SK-N-SH (cell line): ENCODE data around the gene SEC24D. TPM values are rescaled to one million over a fixed set of nuclear protein-coding genes. Genes with fewer than 3 reads are reported as not detected.

Source experiments
- CTCF ChIA-PET: fragments of 300-600, 350-600 bp; formaldehyde crosslinking; extraction: SDS; loops from one replicate; lab custom pipeline; 2021; lab: Yijun Ruan, JAX
- POLR2A ChIA-PET: fragments of 350-600 bp; sonication (Branson Sonifier 250); formaldehyde crosslinking; extraction: SDS; loops from one replicate; lab custom pipeline; 2020; ENCODE audit warnings: antibody characterized with exemption, inconsistent platforms; lab: Yijun Ruan, JAX
- DNase-seq: peaks from one replicate; pipeline ENCODE4 v3.0.0; 2012
- H2AFZ ChIP-seq: fragments of 200-600 bp; sonication (generic); 2 replicates; pipeline ENCODE4 v1.8.1; 2016; ENCODE audit warnings: antibody characterized with exemption, mild to moderate bottlenecking, low read depth
- H3F3A ChIP-seq: fragments of 200-600 bp; sonication (generic); replicated peaks from 2 replicates; pipeline ENCODE3; 2016; ENCODE audit warnings: antibody characterized with exemption, mild to moderate bottlenecking; ENCODE audit not compliant: insufficient read depth
- H3K27ac ChIP-seq, 2 experiments: fragments of 200-500 bp in 1 of 2; fragments of 200-600 bp in 1 of 2; sonication (Bioruptor generic) in 1 of 2; sonication (generic), shearing (Covaris generic) in 1 of 2; 2 replicates each; pipeline versions ENCODE4 v1.5.1 to v1.6.1; 2014 to 2016; ENCODE audit warnings: low read depth in 2 of 2, inconsistent platforms in 1 of 2, low read length in 1 of 2, mild to moderate bottlenecking in 1 of 2, mixed read lengths in 1 of 2
- H3K27me3 ChIP-seq: fragments of 200-600 bp; sonication (generic), shearing (Covaris generic); 2 replicates; pipeline ENCODE4 v1.6.1; 2016; ENCODE audit warnings: mixed run types; ENCODE audit not compliant: insufficient read depth
- H3K36me3 ChIP-seq, 2 experiments: fragments of 200-500 bp in 1 of 2; fragments of 200-600 bp in 1 of 2; sonication (Bioruptor generic) in 1 of 2; sonication (generic) in 1 of 2; replicated peaks in 1 of 2; 2 replicates each; pipeline versions ENCODE3 to v1.5.1; 2014 to 2016; ENCODE audit warnings: low read length in 1 of 2, mild to moderate bottlenecking in 1 of 2; ENCODE audit not compliant: insufficient read depth in 2 of 2, control insufficient read depth in 1 of 2
- H3K4me1 ChIP-seq, 2 experiments: fragments of 200-500 bp in 1 of 2; fragments of 200-600 bp in 1 of 2; sonication (Bioruptor generic) in 1 of 2; sonication (generic), shearing (Covaris generic) in 1 of 2; 2 replicates each; pipeline versions ENCODE4 v1.5.1 to v1.6.1; 2014 to 2016; ENCODE audit warnings: low read depth in 1 of 2, low read length in 1 of 2, mixed run types in 1 of 2; ENCODE audit not compliant: insufficient read depth in 2 of 2, control insufficient read depth in 1 of 2
- H3K4me2 ChIP-seq: fragments of 200-600 bp; sonication (generic), shearing (Covaris generic); 2 replicates; pipeline ENCODE4 v1.6.1; 2017; ENCODE audit warnings: mixed run types
- H3K4me3 ChIP-seq, 2 experiments: fragments of 200-500 bp in 1 of 2; fragments of 200-600 bp in 1 of 2; sonication (Bioruptor generic) in 1 of 2; sonication (generic), shearing (Covaris generic) in 1 of 2; 2 replicates each; pipeline versions ENCODE4 v1.5.1 to v1.8.1; 2014 to 2016; ENCODE audit warnings: low read depth in 2 of 2, inconsistent platforms in 1 of 2, low read length in 1 of 2, mild to moderate bottlenecking in 1 of 2, mixed read lengths in 1 of 2, moderate library complexity in 1 of 2
- H3K79me2 ChIP-seq: fragments of 200-600 bp; sonication (generic); 2 replicates; pipeline ENCODE4 v1.8.1; 2017; ENCODE audit warnings: mild to moderate bottlenecking; ENCODE audit not compliant: insufficient read depth
- H3K9ac ChIP-seq: fragments of 200-600 bp; sonication (generic); 2 replicates; pipeline ENCODE4 v1.6.1; 2017; ENCODE audit warnings: mixed run types
- H3K9me2 ChIP-seq: fragments of 200-600 bp; sonication (generic); 2 replicates; pipeline ENCODE4 v1.6.1; 2017; ENCODE audit warnings: mixed run types
- H3K9me3 ChIP-seq: fragments of 200-600 bp; sonication (generic); 2 replicates; pipeline ENCODE4 v1.6.1; 2017; ENCODE audit warnings: mixed run types, mild to moderate bottlenecking, moderate library complexity
- H4K20me1 ChIP-seq: fragments of 200-600 bp; sonication (generic); 2 replicates; pipeline ENCODE4 v1.6.1; 2017; ENCODE audit warnings: mild to moderate bottlenecking, mixed run types; ENCODE audit not compliant: insufficient read depth
- EZH2phosphoT487 ChIP-seq: fragments of 200-600 bp; sonication (generic); IDR thresholded peaks from 2 replicates; pipeline ENCODE4 v1.6.1; 2017; ENCODE audit warnings: low read depth, mixed run types, mild to moderate bottlenecking, antibody characterized with exemption, moderate library complexity, borderline replicate concordance
- FOSL2 ChIP-seq: IDR thresholded peaks from 2 replicates; pipeline ENCODE4 v1.4.0; 2012; ENCODE audit warnings: low read depth, mild to moderate bottlenecking, moderate library complexity, borderline replicate concordance
- FOXJ3 ChIP-seq: sonication (generic); formaldehyde crosslinking; IDR thresholded peaks from 2 replicates; pipeline ENCODE4 v1.5.1; 2020; ENCODE audit warnings: mild to moderate bottlenecking, missing genetic modification reagents
- MXI1 ChIP-seq: IDR thresholded peaks from 2 replicates; pipeline ENCODE4 v1.6.1; 2012; ENCODE audit warnings: mild to moderate bottlenecking, low read depth, low read length, improper control_type of control experiment
- NFIC ChIP-seq: IDR thresholded peaks from 2 replicates; pipeline ENCODE4 v1.4.0; 2012; ENCODE audit warnings: borderline replicate concordance
- NRF1 ChIP-seq: IDR thresholded peaks from 2 replicates; pipeline ENCODE4 v1.6.1; 2012; ENCODE audit warnings: low read depth, mild to moderate bottlenecking, low read length
- PBX3 ChIP-seq: IDR thresholded peaks from 2 replicates; pipeline ENCODE4; 2012
- POLR2AphosphoS5 ChIP-seq: IDR thresholded peaks from 2 replicates; pipeline ENCODE4 v1.6.1; 2012; ENCODE audit warnings: low read depth, low read length
- RCOR1 ChIP-seq: fragments of 150-350 bp; IDR thresholded peaks from 2 replicates; pipeline ENCODE4 v1.6.1; 2017; ENCODE audit warnings: antibody characterized with exemption, low read length
- REST ChIP-seq: IDR thresholded peaks from 2 replicates; pipeline ENCODE4 v1.6.1; 2012; ENCODE audit warnings: mild to moderate bottlenecking, low read depth, low read length, moderate library complexity
- SMC3 ChIP-seq: IDR thresholded peaks from 2 replicates; pipeline ENCODE4 v1.6.1; 2012; ENCODE audit warnings: low read depth, low read length, improper control_type of control experiment
- TCF12 ChIP-seq: IDR thresholded peaks from 2 replicates; pipeline ENCODE4 v1.4.0; 2012
- TEAD4 ChIP-seq: IDR thresholded peaks from 2 replicates; pipeline ENCODE4 v1.4.0; 2012; ENCODE audit warnings: mild to moderate bottlenecking, borderline replicate concordance; ENCODE audit not compliant: insufficient read depth
- WGBS: methylation state at CpG from one replicate; pipeline ENCODE4 v1.1.6; 2017; ENCODE audit warnings: low lambda C conversion rate; 5-methylcytosine and 5-hydroxymethylcytosine counted together
- polyA plus RNA-seq, 3 experiments: library from polyadenylated mRNA; depleted of rRNA; stranded (reverse); fragments of >200 nt; gene quantifications; 2 replicates each; pipeline ENCODE4 v1.2.3, GENCODE V29; 2012
- TF ChIP-seq, protein P1 (sequence below): fragments of 150-350 bp; IDR thresholded peaks from 2 replicates; pipeline ENCODE4 v1.6.1; 2017; ENCODE audit warnings: antibody characterized with exemption, low read length, low read depth, borderline replicate concordance

The SEC24D gene
- polyA plus RNA-seq, 1 of the 3 experiments (the other 2 are of a cell fraction): 32.2 TPM

DNA sequence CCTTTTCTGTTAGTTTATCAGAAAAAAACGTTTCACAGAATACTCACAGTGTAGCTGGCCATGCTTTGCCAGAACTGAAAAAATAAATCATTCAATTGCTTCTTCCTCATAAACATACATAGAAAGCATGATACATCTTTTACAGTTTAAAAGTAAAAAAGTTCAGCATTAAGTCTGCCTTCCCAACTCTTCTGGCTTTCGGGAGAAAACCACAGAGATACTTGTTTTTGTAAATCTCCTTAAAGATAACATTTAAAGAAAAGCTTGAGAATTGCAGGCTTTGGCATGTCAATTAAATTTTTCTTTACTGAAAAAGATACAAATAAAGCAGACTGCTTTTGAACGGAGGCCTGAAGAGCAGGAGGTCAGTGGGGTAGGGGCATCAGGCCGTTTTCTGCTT lies 66.8 kb downstream of the SEC24D start:
- Histone ChIP-seq H3K9me2 (no peaks in the 10 kb centered on the region), H3F3A (peaks cover 56% of the 10 kb centered on the region), H3K4me2 (no peak overlapping the region), H4K20me1 (0 out of 2 replicates have a peak, but pooled peaks cover 4% of the 10 kb centered on the region), H3K9me3 (no peaks in the 10 kb centered on the region), H3K9ac (no peak overlapping the region), H2AFZ (no peak overlapping the region), H3K27ac (peak overlapping the region; percentile 52 to 99; a peak in 3 of 4 replicates), H3K27me3 (no peaks in the 10 kb centered on the region), H3K36me3 (peaks cover 44 to 56% of the 10 kb centered on the region in 2 experiments), H3K4me1 (peaks cover 51 to 63% of the 10 kb centered on the region in 2 experiments), H3K4me3 (no peak overlapping the region), H3K79me2 (peaks cover 45% of the 10 kb centered on the region)
- no peak for DNase-seq
- ChIA-PET POLR2A (interaction anchor here (1.0 kb wide), 1 partner anchor 119 kb away, joined by 3 read pairs; the partner anchor contains the start of gene SYNPO2), CTCF (interaction anchor here (0.7 to 7.9 kb wide), 10 partner anchors 10 to 202 kb away, joined by 3 to 133 read pairs (median 5); partner anchors contain the start of gene SYNPO2)
- TF ChIP-seq, protein P1, sequence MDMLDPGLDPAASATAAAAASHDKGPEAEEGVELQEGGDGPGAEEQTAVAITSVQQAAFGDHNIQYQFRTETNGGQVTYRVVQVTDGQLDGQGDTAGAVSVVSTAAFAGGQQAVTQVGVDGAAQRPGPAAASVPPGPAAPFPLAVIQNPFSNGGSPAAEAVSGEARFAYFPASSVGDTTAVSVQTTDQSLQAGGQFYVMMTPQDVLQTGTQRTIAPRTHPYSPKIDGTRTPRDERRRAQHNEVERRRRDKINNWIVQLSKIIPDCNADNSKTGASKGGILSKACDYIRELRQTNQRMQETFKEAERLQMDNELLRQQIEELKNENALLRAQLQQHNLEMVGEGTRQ: no peak
- TF ChIP-seq SMC3 (no peak), TCF12 (no peak), POLR2AphosphoS5 (no peak), FOXJ3 (CRISPR knock-in tag) (no peak), NRF1 (no peak), REST (no peak), PBX3 (no peak), NFIC (no peak), EZH2phosphoT487 (no peak), FOSL2 (no peak), RCOR1 (no peak), MXI1 (no peak), TEAD4 (no peak)
- WGBS: 61% methylated on average over 4 of the region's 4 CpGs
